Measurements from ENCODE around the gene TLE2. TPM values are rescaled to one million over a fixed set of nuclear protein-coding genes. Genes with fewer than 3 reads are reported as not detected.

TLE2 gene
- total and polyA plus RNA-seq, 10 donors = 12.0 to 88.0 (median 40.0) TPM

- Histone ChIP-seq H3K36me3 (peaks cover 0 to 92% (median 11%) of the 10 kb centered on the region in 6 donors), H3K27ac (no peak overlapping the region), H3K27me3 (replicated peaks in 1 of 7) (no peaks in the 10 kb centered on the region), H3K9me3 (no peaks in the 10 kb centered on the region), H3K4me1 (no peaks in the 10 kb centered on the region), H3K4me3 (no peak overlapping the region)
- 77 to 100% (median 94%) methylated on average over 4 of the region's 4 CpGs for whole genome bisulfite sequencing, 5 donors
- intact Hi-C loops (cut with DNase I; ENCODE audit: low total_unique reads) = no loop called here
- no peak for TF ChIP-seq CTCF (IDR thresholded peaks at IDR 0.05 in 8 of 11, conservative IDR thresholded peaks at IDR 0.05 in 3 of 11)
- TF ChIP-seq POLR2A (IDR thresholded peaks at IDR 0.05) = no peak
- TF ChIP-seq POLR2AphosphoS5 (IDR thresholded peaks at IDR 0.05) = no peak
- DNase-seq = no peak
Observed at GRCh38 chr19:3004522-3004921, 24.6 kb downstream of the TLE2 start.

GRCh38 chr19:3003046-3003445 is 26.0 kb downstream of the TLE2 start:
- TF ChIP-seq POLR2A (IDR thresholded peaks at IDR 0.05) (no peak), CTCF (IDR thresholded peaks at IDR 0.05 in 8 of 11, conservative IDR thresholded peaks at IDR 0.05 in 3 of 11) (no peak), POLR2AphosphoS5 (IDR thresholded peaks at IDR 0.05) (no peak)
- WGBS, 5 donors = 86 to 94% (median 87%) methylated on average over 7 of the region's 7 CpGs

GRCh38 chr19:3001235-3001800 is 27.8 kb downstream of the TLE2 start:
- Histone ChIP-seq H3K27ac (no peak overlapping the region), H3K27me3 (replicated peaks in 1 of 7) (no peaks in the 10 kb centered on the region), H3K9me3 (peaks cover 0 to 5% (median 0%) of the 10 kb centered on the region in 8 donors), H3K36me3 (peaks cover 0 to 83% (median 7%) of the 10 kb centered on the region in 6 donors), H3K4me3 (no peak overlapping the region), H3K4me1 (no peaks in the 10 kb centered on the region)
- intact Hi-C loops (cut with DNase I; ENCODE audit: low total_unique reads) = no loop called here
- no peak for DNase-seq
- 92 to 98% (median 96%) methylated on average over 6 of the region's 6 CpGs for WGBS, 5 donors
- no peak for TF ChIP-seq POLR2AphosphoS5 (IDR thresholded peaks at IDR 0.05)
- TF ChIP-seq CTCF (IDR thresholded peaks at IDR 0.05 in 8 of 11, conservative IDR thresholded peaks at IDR 0.05 in 3 of 11) = no peak
- TF ChIP-seq POLR2A (IDR thresholded peaks at IDR 0.05) = no peak

More at GRCh38 chr19:3003046-3003445, 26.0 kb downstream of the TLE2 start:
- intact Hi-C loops (cut with DNase I; ENCODE audit: low total_unique reads) = no loop called here
- no peaks in the 10 kb centered on the region for H3K4me1 ChIP-seq
- H3K9me3 ChIP-seq = peaks cover 0 to 5% (median 0%) of the 10 kb centered on the region in 8 donors
- no peak overlapping the region for H3K4me3 ChIP-seq
- H3K27me3 ChIP-seq (replicated peaks in 1 of 7) = no peaks in the 10 kb centered on the region
- peaks cover 0 to 89% (median 10%) of the 10 kb centered on the region in 6 donors for H3K36me3 ChIP-seq
- no peak overlapping the region for H3K27ac ChIP-seq
- no peak for DNase-seq

GRCh38 chr19:2998642-2999041 is 30.4 kb downstream of the TLE2 start:
- TF ChIP-seq CTCF (IDR thresholded peaks at IDR 0.05 in 8 of 11, conservative IDR thresholded peaks at IDR 0.05 in 3 of 11) = no peak
- no peak for DNase-seq
- H3K4me1 ChIP-seq = no peaks in the 10 kb centered on the region
- H3K27me3 ChIP-seq (replicated peaks in 1 of 7) = no peaks in the 10 kb centered on the region
- peaks cover 0 to 57% (median 6%) of the 10 kb centered on the region in 6 donors for H3K36me3 ChIP-seq
- peaks cover 0 to 5% (median 0%) of the 10 kb centered on the region in 8 donors for H3K9me3 ChIP-seq
- no peak overlapping the region for H3K4me3 ChIP-seq
- WGBS, 5 donors = 84 to 96% (median 95%) methylated on average over 10 to 11 of the region's 11 CpGs
- H3K27ac ChIP-seq = no peak overlapping the region
- intact Hi-C loops (cut with DNase I; ENCODE audit: low total_unique reads) = no loop called here

All from spleen (tissue), 11 donors.